ENCODE data around the gene IGSF21.

GRCh38 chr1:18332576-18332975 lies 225.0 kb downstream of the IGSF21 start:
- TF ChIP-seq POLR2A (IDR thresholded peaks at IDR 0.05; ENCODE audit: low read depth, low read length) = no peak
- no peak for TF ChIP-seq POLR2AphosphoS5 (IDR thresholded peaks at IDR 0.05; ENCODE audit: low read depth, low read length)
- no peak for TF ChIP-seq PAX5 (IDR thresholded peaks at IDR 0.05; ENCODE audit: insufficient read depth, low read length, severe bottlenecking)

Data from GM12891 (cell line).